ENCODE measurements around the gene DBN1.

DBN1 gene

GRCh38 chr5:177473443-177474001 is at the start of gene DBN1:
DBN1 (minus strand) TSS chr5:177473634; CDS start chr5:177473521, 113 bp downstream.
- DNase-seq = peak in 1 of 2 experiments; percentile 66

- DNase-seq = no peak
These were observed 47.6 kb upstream of the DBN1 start for GRCh38 chr5:177520916-177521513.

- DNase-seq = no peak
These were observed 46.8 kb upstream of the DBN1 start for GRCh38 chr5:177520271-177520670.

- no peak for DNase-seq
These were observed 46.2 kb upstream of the DBN1 start for GRCh38 chr5:177519463-177520235.

- DNase-seq = peak; percentile 97 to 98
These were observed 43.5 kb upstream of the DBN1 start, which contains the start of gene DDX41 for GRCh38 chr5:177516601-177517568. DDX41 (minus strand) TSS chr5:177516961; CDS start chr5:177516945, 16 bp downstream.

- no peak for DNase-seq
These were observed 42.1 kb upstream of the DBN1 start for GRCh38 chr5:177515580-177515979.

- no peak for DNase-seq
These were observed 41.1 kb upstream of the DBN1 start for GRCh38 chr5:177514541-177514940.

- DNase-seq = no peak
These were observed 40.1 kb upstream of the DBN1 start for GRCh38 chr5:177513500-177513899.

- DNase-seq = no peak
These were observed 39.4 kb upstream of the DBN1 start for GRCh38 chr5:177512736-177513380.

GRCh38 chr5:177511796-177512675 is 38.6 kb upstream of the DBN1 start:
- no peak for DNase-seq

- DNase-seq = no peak
These were observed 37.7 kb upstream of the DBN1 start for GRCh38 chr5:177511181-177511580.

GRCh38 chr5:177510567-177511053 is 37.2 kb upstream of the DBN1 start:
- DNase-seq = no peak

- DNase-seq = no peak
These were observed 36.6 kb upstream of the DBN1 start for GRCh38 chr5:177509991-177510566.

- DNase-seq = no peak
These were observed 36.0 kb upstream of the DBN1 start, which contains the start of gene DOK3 for GRCh38 chr5:177509381-177509951. DOK3 (minus strand) TSS chr5:177509826; CDS start chr5:177509540, 286 bp downstream.

- DNase-seq = no peak
These were observed 35.4 kb upstream of the DBN1 start for GRCh38 chr5:177508837-177509236.

- no peak for DNase-seq
These were observed 34.8 kb upstream of the DBN1 start for GRCh38 chr5:177508221-177508611.

- DNase-seq = no peak
These were observed 34.3 kb upstream of the DBN1 start for GRCh38 chr5:177507596-177508220.

GRCh38 chr5:177507165-177507564 is 33.7 kb upstream of the DBN1 start:
- no peak for DNase-seq

GRCh38 chr5:177505075-177505474 is 31.6 kb upstream of the DBN1 start:
- no peak for DNase-seq

Data from NCI-H446 (cell line).